NCI-H460 (cell line): ENCODE results near the gene DBH. TPM values are rescaled to one million over a fixed set of nuclear protein-coding genes. Genes with fewer than 3 reads are reported as not detected.
"Not testable (repeated sequence)": the region's sequence is repeated elsewhere in the genome, so short reads cannot be mapped to it uniquely, and the experiment has no call there.

Experiments
- DNase-seq: peaks from one replicate; pipeline ENCODE4 v3.0.0-alpha.2; 2016; ENCODE audit warnings: low read depth; ENCODE audit errors: extremely low read depth
- total RNA-seq: library from RNA; depleted of rRNA; stranded (reverse); fragments of >200 nt; shearing (Covaris generic); gene quantifications from 2 replicates; pipeline ENCODE4 v1.2.3, GENCODE V29; 2014

The DBH gene
- total RNA-seq, 1 experiment from 2014 or later, result not detected

DNA sequence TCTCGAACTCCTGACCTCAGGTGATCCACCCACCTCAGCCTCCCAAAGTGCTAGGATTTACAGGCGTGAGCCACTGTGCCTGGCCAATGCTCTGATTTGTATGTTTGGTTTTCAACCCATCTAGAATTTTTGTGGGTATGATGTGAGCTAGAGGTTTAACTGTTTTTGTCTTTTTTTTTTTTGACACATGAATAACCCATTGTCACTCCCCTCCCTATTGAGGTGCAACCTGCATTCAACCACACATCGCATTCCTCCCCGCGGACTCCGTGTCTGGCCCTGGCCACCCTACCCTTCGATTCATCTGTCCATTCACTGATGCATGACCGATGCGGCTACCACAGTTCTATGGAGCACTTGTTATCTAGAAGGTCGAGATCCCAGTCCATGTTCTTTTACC, 17.4 kb upstream of the DBH start:
- DNase-seq, result no peak

DNA sequence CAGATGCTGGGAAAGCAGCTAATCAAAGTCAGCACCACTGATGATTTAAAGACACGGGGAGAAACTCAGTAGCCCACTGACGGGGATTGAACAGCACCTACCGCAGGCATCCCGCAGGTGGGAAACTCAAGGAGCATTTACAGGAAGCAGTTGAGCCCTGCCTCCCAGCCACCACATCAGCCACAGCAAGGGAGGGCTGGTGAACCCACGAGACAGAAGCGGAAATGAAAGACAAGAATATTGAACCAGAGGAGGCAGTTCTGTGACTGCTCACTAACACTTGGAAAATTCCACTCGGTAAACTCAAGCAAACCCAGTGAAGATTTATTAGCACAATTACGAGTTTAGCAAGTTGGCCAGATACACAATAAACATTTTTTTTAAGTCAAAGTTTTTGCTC, 16.4 kb upstream of the DBH start:
- no peak for DNase-seq

DNA sequence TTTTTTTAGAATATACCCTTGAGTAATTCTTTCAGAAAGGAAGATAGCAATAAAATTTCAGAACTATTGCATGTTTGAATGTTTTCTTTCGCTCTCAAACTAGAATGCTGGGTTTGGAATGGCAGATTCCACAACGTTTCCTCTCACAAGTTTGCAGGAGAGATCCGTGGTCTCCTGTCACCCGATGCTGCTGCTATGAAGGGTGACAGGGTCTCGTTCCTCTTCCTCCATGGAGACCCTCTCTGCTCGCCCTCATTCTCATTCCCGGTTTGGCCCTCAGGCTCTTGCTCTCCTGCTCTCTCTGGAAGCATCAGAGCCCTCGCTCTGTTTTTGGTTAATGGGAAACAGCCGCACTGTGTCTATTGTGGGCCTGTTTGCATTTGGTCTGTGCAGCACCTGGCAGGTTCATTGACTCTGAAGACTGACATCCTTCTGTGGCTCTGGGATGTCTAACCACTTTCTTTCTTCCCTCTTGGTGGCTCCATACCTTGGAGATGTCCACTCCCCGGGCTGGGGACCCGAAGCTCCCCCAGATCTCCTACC, 14.4 kb upstream of the DBH start:
- DNase-seq, result no peak

DNA sequence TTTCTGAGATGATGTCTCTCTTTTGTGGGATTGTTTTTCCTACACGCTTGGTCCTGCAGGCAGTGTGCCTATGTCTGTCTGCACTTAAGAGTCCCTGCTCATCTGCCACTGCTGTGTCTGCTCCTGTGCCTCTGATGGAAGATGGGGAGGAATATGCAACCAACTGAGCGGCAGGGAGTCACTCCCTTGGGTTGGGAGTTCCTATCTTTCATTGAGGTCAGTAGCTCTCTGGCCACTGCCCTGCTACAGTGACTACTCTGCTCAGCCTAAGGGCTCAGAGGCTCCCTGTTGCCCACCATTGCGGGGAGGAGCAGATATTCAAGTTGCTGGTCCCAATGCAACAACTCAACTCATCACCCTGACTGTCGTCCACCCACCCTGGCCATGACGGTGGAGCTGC, 13.6 kb upstream of the DBH start:
- no peak for DNase-seq

DNA sequence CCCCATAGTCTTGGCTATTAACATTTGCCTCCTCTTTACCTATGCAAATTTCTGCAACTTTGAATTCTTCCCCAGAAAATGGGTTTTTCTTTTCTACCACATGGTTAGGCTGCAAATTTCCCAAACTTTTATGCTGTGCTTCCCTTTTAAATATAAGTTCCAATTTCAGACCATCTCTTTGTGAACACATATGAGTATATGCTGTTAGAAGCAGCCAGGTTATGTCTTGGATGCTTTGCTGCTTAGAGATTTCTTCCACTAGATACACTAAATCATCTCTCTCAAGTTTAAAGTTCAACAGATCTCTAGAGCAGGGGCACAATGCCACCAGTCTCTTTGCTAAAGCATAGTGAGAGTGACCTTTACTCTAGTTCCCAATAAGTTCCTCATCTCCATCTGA, 10.2 kb upstream of the DBH start:
- not testable (repeated sequence) for DNase-seq

DNA sequence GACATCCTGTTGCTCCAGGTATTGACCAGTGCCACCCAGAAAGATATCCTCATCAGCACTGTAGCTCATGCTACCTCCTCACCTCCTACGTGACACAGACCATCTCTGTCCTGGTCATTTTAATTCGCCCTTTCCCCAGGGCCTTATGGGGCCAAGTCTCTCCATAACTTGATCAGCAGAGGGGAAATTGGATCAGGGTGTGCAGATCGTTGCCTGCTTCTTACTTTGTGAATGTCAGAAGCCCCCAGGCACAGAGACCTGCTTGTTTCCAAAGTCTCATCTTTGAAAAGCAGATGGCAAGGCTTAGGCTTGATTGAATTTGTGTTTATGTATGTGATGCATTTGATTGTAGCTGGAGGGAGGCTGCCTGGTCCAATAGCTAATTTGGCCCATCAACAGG, 8.8 kb upstream of the DBH start:
- DNase-seq, result no peak

DNA sequence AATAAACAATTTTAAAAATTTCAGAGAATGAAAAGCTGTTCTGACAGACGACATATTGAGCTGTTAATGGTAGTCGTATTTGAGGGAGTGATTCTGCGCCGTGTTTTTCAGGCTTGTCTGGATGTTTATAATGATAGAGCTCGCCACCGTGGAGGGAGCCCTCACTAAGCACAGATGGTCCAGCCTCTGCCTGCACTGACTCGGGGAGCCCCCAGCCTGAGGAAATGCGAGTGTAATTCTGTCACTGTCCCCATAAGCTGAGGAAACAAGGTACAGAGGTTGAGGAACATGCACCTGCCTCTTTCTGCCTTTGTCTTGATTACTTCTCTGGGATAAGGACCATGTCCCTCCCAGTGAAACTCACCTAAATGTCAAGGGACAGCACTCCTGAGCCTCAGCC, 7.4 kb upstream of the DBH start:
- DNase-seq, result no peak

DNA sequence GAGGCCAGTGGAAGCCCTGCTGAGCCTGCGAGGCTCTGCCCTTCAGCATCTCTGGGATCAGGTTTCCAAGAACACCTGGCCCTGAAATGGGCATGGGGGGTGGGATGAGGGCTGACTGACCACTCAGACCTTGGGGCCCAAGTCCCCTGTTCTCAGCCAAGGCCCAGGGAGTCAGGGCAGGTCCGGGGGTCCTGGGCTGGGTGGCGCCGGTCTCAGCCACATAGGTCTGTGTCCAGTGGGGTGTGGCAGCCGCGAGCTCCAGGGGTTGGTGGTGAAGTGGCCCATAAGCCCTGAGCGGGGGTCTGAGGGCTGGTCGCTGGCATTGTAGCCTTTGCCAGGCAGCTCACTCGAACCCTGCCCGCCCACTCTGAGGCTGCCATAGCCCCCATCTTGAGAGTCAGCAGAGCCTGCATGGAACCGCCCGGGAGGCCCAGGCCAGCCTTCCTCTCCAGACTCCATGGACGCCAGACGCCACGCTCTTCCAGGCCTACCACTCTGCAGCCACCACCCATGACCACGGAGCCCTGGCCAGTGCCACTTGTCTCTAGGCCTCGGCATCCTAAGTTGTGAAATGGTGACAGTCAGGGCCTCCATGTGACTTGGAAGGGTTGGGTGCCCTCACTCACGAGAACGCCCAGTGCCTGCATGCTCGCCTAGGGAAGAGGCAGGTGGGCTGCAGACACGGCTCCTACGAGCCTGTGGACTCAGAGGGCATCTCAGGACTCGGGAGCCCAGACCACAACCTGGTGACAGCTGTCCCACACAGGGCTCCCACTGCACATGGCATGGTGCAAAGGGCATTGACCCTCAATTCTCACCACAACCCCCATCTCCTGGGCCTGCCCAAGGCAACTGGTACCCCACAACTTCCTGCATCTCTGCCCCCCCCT, 6.7 kb upstream of the DBH start:
- no peak for DNase-seq

DNA sequence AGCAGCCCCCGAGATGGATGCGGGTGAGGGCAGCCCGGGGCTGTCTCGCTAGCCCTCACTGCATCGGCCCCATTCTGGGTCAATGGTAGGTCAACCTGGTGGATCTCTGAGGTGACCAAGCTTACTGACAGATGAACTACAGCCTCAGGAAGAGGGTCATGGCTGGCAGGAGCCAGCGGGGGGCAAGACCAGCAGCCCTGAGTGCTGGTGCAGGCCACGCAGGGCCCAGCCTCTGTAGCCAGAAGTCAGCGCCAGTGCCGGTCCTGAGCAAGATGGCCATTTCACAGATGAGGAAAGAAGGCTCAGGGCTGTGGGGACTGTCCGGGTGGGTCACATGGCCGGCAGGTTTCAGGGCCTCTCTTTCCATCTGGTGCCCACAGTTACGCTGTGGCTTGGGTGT, 5.1 kb upstream of the DBH start:
- DNase-seq, result no peak

DNA sequence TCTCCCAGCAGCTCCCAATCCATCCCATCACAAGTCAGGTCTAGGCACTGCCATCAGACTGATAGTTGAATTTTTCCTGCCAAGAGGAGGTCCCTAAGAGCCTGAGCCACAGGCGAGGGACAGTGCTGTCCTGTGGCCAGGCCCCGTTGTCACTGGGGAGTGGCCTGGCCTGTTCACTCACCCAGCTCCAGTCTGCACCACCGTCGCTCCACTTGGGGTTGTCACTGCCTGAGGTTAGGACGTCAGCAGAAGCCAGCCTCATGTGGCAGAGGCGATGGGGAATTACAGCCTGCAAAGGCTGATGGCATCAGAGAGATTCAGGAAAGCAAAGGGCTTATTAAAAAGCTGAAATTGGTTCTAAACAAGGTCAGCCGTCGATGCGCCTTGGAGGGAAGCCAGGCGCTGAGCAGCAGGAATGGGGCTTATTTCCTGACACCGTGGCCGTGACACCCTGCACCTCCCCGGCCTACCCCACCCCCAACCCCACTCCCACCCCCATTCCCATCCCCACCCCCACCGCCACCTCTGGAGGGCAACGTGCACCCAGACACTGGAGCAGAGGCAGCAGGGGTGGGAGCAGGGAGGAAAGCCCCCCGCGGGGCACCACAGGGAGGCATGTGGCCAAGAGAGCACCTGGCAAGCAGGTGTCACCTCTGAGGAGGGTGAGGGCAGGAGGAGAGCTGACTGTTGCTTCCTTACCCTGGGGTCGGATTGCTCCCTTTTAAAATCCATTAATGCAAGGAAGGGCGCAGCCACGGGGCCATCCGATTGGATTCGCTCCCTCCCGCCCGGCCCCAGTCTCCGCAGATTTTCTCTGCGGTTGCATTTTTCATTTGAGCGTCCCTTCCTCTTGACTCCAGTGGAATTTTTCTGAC, 3.1 kb upstream of the DBH start:
- no peak for DNase-seq

DNA sequence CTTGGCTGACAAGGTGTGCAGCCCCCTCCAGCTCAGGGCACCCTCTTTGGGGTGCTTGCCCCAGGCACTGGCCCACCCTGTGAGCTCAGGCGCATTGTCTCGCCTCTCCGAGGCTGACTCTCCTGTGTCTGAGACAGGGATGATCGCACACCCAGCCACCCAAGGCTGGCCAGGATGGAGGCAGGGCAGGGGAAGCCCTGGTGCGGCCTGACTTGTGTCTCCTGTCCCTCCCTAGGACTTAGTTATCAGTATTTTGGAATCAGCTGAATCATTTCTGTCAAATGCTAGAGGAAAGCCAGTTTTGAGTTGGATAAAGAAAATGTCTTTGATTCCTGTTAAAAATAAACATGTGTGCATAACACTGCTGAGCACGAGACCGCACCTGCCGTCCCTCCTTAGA, 2.5 kb upstream of the DBH start:
- DNase-seq, result no peak

DNA sequence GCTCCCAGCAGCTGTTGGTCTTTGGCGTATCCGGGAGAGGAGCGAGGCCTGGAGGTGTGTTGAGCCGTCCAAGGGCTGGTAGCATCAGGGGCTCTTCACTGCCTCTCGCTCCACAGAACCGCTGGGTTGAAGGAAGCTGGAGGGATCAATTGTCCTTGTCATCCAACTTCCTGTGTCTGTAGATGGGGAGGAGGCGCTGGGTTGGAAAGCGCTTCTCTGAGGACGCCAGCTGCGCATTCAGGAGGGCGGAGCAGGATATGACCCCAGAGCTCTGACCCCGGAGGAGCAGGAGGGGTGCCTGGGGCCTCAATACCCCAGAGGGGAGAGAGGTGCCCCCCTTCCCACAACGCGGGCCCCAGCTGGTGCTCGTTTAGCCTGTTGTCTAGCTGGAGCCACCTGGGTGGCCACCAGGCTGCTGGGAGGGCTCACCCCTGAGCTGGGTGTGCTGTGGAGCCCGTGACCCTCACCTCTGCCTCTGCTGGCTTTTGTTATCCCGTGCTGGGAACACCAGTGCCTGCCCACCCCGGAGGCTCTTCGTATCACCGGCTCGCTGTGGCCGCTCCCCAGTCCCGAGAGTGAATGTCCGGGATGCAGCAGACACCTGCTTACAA, 2.0 kb upstream of the DBH start:
- DNase-seq, result no peak

DNA sequence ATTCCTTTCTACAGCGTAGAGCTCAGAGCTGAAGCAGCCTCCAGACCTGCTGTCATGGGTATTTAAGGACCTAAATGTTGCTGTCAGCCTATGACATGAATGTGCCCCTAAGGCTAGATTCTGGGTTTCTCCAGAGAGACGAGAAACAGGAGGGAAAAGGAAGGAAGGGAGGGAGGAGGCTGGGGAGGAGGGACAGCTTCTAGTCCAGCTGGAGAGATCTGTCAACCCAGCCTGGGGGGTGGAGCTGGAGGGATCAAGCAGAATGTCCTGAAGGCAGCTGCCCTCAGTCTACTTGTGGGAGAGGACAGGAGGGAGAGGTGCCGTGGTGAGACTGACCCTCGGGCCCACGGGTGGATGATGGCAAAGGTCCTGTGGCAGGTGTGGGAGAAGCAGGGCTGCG, 1.1 kb upstream of the DBH start:
- DNase-seq, result no peak

DNA sequence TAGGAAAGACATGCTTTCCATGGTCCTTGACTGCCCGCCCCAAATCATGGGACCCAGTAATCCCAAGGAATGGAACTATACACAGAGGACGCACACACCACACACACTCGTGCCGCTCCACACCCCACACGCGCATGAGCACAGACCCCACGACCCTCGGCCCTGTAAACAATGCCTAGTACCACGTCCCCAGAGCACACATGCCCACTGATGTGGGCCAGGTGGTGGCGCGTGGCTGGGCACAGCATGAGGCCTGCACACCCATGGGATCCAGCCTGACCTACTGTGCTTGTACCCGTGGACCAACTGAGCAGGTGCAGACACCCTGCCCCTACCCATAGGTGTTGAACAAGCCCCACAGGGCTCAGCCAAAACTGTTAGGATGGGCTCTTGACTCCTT, 739 bp downstream of the DBH start:
- no peak for DNase-seq

DNA sequence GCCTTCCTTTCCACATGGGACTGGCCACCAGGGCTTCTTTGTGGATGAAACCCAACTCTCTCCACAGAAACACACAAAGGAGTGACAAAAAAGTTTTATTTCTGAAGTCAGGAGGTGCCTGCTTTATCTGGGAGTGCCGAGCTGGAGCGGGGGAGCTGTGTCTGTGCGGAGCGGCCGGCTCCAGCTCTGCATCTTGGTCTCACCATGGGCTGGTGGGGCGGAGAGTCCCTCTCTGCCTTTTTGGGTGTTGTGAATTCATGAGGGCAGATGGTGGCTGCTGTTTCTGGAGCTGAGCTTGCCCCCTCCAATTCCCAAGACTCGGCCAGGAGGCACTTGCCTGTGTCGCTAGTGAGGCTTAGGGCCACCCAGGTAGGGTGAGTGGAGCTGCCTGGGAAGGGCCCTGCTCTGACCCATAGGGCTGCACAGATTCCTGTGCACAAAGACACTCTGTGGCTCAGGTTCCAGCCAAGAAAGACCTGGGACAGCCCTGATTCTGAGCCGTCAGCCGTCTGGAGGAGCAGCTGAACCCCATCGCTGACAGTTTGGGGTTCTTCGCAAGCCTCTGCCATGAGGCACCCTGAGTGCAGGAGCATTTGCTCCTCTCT, 1.4 kb downstream of the DBH start:
- DNase-seq, result no peak

DNA sequence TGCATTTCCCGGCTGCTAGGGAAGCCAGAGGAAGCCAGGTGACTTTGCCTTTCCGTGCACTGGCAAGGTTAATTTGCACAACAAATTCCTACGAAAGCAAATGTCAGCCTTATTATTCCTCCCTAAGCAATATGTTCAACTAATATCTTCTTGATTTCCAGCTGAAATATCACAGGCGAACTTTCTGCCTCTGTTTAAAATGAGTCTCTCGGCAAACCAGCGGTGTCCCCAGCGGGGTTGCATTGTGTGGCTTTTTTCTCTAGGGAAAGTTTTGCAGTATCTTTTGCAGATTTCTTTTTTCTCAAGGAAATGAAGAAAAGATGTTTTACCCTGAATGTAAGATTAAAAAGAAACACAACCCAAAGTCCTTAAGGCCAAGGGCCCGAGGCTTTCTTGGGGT, 1.9 kb downstream of the DBH start:
- no peak for DNase-seq

DNA sequence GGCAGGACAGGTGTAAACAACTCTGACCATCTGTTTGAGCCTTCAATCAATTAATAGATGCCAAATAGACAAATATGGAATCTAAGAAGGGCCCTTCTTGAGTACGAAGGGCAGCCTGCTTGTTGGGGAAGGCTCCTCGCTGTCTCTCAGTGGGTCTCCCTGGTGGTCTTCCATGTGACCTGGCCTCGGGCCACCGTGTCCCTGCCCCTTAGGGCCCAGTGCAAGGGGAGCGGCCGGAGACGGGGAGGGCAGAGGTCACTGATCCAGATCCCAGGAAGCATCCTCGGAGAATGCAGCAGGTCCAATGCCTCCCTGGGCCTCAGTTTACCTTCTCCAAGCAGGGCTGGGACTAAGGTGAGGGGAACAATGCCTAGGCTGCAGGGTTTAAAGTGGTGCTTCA, 2.5 kb downstream of the DBH start:
- no peak for DNase-seq

DNA sequence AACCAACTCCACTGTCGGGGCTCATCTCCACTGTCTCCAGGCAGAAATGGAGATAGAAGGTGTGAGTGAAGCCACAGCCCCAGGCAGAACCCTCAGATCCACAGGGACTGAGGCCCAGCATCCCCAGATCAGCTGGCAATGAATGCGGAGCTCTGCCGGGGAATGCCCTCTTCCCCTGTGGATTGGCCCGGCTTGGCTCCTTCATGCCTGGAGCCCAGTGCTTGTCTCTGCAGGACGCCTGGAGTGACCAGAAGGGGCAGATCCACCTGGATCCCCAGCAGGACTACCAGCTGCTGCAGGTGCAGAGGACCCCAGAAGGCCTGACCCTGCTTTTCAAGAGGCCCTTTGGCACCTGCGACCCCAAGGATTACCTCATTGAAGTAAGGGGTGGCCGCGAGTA, 3.5 kb downstream of the DBH start:
- DNase-seq, result no peak

DNA sequence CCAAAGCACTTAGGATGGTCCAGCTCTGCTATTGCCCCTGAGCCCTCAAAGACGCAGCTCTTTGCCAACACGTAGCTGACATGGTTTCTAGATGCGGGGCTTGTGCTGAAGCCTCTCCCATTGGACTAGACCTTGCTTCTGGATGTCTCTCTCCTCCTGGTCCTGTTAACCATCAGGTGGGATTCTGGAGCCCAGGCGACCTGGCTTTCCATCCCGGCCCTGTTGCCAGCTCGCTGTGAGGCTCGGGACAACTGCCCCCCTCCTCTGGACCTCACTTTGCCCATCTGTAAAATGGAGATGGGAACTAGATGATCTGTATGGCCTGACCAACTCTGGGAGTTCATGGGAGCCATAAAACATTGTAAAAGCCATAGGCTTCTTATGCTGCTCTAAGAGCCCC, 4.0 kb downstream of the DBH start:
- no peak for DNase-seq

DNA sequence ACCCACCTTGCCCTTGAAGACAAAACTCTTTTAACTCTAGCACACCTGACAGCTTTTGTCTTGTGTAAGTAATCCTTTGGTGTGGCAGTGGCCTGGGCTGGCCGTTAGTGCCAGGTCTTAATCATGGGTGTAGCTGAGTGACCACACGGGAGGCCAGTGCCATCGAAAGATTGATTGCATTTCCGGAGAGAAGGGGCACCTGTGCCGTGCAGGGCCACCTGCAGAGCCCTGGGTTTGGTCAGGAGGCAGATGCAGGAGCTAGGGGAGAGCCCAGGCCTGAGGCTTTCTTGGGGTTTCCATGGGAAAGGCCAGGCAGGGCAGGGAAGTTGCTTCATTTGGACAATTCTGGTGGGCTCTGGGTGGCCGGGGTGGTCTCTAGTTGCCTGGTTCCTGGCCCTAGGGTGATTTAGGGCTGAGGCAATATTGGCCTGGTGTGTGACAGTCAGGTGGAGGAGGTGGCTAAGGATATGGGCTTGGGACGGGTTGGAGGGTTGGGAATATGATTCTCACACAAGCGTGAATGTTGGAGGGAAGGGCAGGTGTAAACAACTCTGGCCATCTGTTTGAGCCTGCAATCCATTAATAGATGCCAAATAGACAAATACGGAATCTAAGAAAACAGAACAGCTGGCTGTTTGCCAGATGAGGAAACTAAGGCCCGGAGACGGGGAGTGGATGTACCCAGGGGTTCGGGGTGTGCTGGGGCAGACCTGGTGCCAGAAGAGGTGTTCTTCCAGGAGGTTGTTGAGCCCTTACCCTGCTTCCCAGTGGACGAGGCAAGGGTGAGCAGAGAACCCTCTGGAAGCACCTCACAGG, 4.6 kb downstream of the DBH start:
- DNase-seq, result no peak
